K562 (cell line): Measurements from ENCODE around the gene PLPP4. TPM values are rescaled to one million over a fixed set of nuclear protein-coding genes. Genes with fewer than 3 reads are reported as not detected.

ENCODE experiments used
- BRD4 ChIP-seq: fragments of 200-600 bp; sonication (generic); IDR thresholded peaks from 2 replicates; pipeline ENCODE4 v1.6.1; 2017; ENCODE audit warnings: inconsistent platforms
- CBX8 ChIP-seq: fragments of 200-600 bp; sonication (generic); IDR thresholded peaks from 2 replicates; pipeline ENCODE4 v1.6.1; 2012; ENCODE audit warnings: borderline replicate concordance, mixed run types, low read depth, mild to moderate bottlenecking, moderate library complexity, mixed read lengths, low read length, control low read depth, inconsistent platforms; ENCODE audit not compliant: poor library complexity, severe bottlenecking; ENCODE audit errors: extremely low read depth
- CREM ChIP-seq: IDR thresholded peaks from 2 replicates; pipeline ENCODE4 v1.6.1; 2014; ENCODE audit warnings: antibody characterized with exemption, low read depth
- DIDO1 ChIP-seq: fragments of 450-650 bp; IDR thresholded peaks from 2 replicates; pipeline ENCODE4 v1.6.1; 2016; ENCODE audit warnings: low read depth, missing biosample characterization, missing genetic modification characterization
- DNMT1 ChIP-seq: fragments of 450-650 bp; IDR thresholded peaks from 2 replicates; pipeline ENCODE4 v1.6.1; 2016; ENCODE audit warnings: antibody characterized with exemption, mild to moderate bottlenecking
- HDAC3 ChIP-seq: fragments of 450-650 bp; IDR thresholded peaks from 2 replicates; pipeline ENCODE4 v1.6.1; 2018; ENCODE audit warnings: borderline replicate concordance, mild to moderate bottlenecking, moderate library complexity; ENCODE audit not compliant: partially characterized antibody
- HMG20B ChIP-seq: fragments of 250-450 bp; sonication (Bioruptor Pico); IDR thresholded peaks from 2 replicates; pipeline ENCODE4 v1.5.0; 2021; ENCODE audit warnings: mild to moderate bottlenecking
- RAD21 ChIP-seq, 2 experiments: fragments of 250-450 bp in 1 of 2; fragments of 450-650 bp in 1 of 2; sonication (Bioruptor Pico) in 1 of 2; formaldehyde crosslinking in 1 of 2; IDR thresholded peaks in 1 of 2; conservative IDR thresholded peaks in 1 of 2; 2 replicates each; pipeline versions ENCODE4 v1.4.0 to v1.8.0; 2020 to 2022; ENCODE audit warnings: mild to moderate bottlenecking in 2 of 2, moderate library complexity in 1 of 2
- TEAD1 ChIP-seq, 2 experiments: fragments of 450-650 bp in 1 of 2; sonication (generic) in 1 of 2; formaldehyde crosslinking; IDR thresholded peaks; 2 replicates each; pipeline versions ENCODE4 v1.4.0 to v1.8.0; 2020 to 2022; ENCODE audit warnings: mild to moderate bottlenecking in 2 of 2, missing genetic modification reagents in 1 of 2
- TEAD4 ChIP-seq, 2 experiments: sonication (generic) in 1 of 2; formaldehyde crosslinking in 1 of 2; IDR thresholded peaks; 2 replicates each; pipeline versions ENCODE4 v1.6.1 to v1.8.0; 2012 to 2022; ENCODE audit warnings: borderline replicate concordance in 1 of 2, inconsistent platforms in 1 of 2, low read length in 1 of 2, mild to moderate bottlenecking in 1 of 2, missing genetic modification reagents in 1 of 2
- WHSC1 ChIP-seq: IDR thresholded peaks from one replicate; pipeline ENCODE4 v1.6.1; 2012; ENCODE audit warnings: low read length, control low read depth, inconsistent platforms
- ZBED1 ChIP-seq: IDR thresholded peaks from 2 replicates; pipeline ENCODE4 v1.6.1; 2014
- polyA plus RNA-seq, 8 experiments: library from polyadenylated mRNA; depleted of rRNA in 4 of 8; stranded (reverse) in 5 of 8; unstranded in 3 of 8; fragments of >200 nt; fragmentation: Nextera tagmentation in 2 of 8; fragmentation: Illumina TruSeq in 1 of 8; extraction: Ambion mirVana in 2 of 8; extraction: Trizol in 1 of 8; gene quantifications; 2 replicates each; pipeline versions ENCODE4 v1.2.1 to v1.2.3, GENCODE V29; 2011 to 2014; ENCODE audit warnings: inconsistent platforms in 1 of 8, missing spikeins in 1 of 8
- total RNA-seq, 7 experiments: library from RNA; depleted of rRNA in 6 of 7; stranded (reverse); fragments of >200 nt in 6 of 7; fragmentation: Illumina TruSeq in 2 of 7; extraction: Trizol in 2 of 7; gene quantifications; 2 replicates each; pipeline versions ENCODE4 v1.2.1 to v1.2.3, GENCODE V29; 2011 to 2021; ENCODE audit warnings: low replicate concordance in 1 of 7
- TF ChIP-seq, protein P1 (sequence below): fragments of 150-350 bp; IDR thresholded peaks from 2 replicates; pipeline ENCODE4 v1.6.1; 2014; ENCODE audit warnings: low read depth, mild to moderate bottlenecking, low read length, borderline replicate concordance
- TF ChIP-seq, protein P2 (sequence below): fragments of 450-650 bp; IDR thresholded peaks from one replicate; pipeline ENCODE4 v1.6.1; 2018; ENCODE audit warnings: mild to moderate bottlenecking, moderate library complexity; ENCODE audit not compliant: partially characterized antibody
- TF ChIP-seq, protein P3 (sequence below): sonication (generic); formaldehyde crosslinking; IDR thresholded peaks from 2 replicates; pipeline ENCODE4 v1.8.0; 2022; ENCODE audit warnings: missing genetic modification reagents, mild to moderate bottlenecking, moderate library complexity, borderline replicate concordance

Gene PLPP4
- total and polyA plus RNA-seq, 9 of the 15 experiments (the other 6 are each of a cell fraction or from before 2014, with no cell fraction given): 0.08 TPM; not detected in 8

DNA sequence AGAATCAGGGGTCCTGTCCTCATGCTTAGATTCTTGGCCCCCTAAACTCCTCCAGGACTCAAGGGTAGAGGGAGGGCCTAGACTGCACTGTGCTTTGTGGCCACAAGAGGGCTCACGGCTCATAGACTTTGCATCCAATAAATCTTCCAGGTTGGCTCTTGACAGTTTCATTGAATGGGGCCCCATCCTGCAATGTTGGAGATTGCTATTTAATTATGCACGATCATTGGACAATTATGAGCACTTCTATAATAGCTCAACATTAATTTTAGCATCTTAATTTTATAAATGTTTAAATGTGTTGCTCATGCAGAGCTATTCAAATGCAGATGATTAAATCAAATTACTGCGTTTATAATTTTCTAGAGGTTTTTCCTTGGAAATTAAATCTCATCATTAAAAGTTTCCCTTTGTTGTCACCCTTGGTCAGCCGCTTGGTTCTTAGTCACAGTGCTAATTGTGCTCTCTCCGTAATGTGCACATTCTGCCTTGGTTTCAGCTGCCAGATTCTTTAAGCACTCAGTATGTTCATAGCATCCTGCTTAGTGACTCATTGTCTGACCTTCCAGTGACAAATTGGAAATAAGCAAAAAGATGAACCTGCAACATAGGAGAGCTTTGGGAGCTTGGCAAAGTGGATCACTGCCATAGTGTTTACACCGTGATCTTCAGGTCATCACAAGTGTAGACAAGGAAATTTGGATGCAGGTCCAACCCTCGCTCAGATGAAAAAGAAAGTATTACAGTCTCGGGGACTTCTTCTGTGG, 33.4 kb upstream of the PLPP4 start (continued):
- TF ChIP-seq HMG20B (CRISPR knock-in tag): no peak
- no peak for TF ChIP-seq TEAD1 (CRISPR knock-in tag; IDR thresholded peaks at IDR 0.05)
- no peak for TF ChIP-seq TEAD4 (IDR thresholded peaks at IDR 0.05; ENCODE audit: low read length)
- no peak for TF ChIP-seq TEAD4 (CRISPR knock-in tag; IDR thresholded peaks at IDR 0.05; ENCODE audit: borderline replicate concordance)
- TF ChIP-seq, protein P1, sequence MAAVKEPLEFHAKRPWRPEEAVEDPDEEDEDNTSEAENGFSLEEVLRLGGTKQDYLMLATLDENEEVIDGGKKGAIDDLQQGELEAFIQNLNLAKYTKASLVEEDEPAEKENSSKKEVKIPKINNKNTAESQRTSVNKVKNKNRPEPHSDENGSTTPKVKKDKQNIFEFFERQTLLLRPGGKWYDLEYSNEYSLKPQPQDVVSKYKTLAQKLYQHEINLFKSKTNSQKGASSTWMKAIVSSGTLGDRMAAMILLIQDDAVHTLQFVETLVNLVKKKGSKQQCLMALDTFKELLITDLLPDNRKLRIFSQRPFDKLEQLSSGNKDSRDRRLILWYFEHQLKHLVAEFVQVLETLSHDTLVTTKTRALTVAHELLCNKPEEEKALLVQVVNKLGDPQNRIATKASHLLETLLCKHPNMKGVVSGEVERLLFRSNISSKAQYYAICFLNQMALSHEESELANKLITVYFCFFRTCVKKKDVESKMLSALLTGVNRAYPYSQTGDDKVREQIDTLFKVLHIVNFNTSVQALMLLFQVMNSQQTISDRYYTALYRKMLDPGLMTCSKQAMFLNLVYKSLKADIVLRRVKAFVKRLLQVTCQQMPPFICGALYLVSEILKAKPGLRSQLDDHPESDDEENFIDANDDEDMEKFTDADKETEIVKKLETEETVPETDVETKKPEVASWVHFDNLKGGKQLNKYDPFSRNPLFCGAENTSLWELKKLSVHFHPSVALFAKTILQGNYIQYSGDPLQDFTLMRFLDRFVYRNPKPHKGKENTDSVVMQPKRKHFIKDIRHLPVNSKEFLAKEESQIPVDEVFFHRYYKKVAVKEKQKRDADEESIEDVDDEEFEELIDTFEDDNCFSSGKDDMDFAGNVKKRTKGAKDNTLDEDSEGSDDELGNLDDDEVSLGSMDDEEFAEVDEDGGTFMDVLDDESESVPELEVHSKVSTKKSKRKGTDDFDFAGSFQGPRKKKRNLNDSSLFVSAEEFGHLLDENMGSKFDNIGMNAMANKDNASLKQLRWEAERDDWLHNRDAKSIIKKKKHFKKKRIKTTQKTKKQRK: no peak
- TF ChIP-seq DIDO1 (tag): no peak
- TF ChIP-seq HDAC3: no peak
- TF ChIP-seq RAD21 (CRISPR knock-in tag; conservative IDR thresholded peaks at IDR 0.05 in 1 of 2, IDR thresholded peaks at IDR 0.05 in 1 of 2): peak; percentile 39 to 69
- TF ChIP-seq WHSC1: no peak
- TF ChIP-seq CBX8: no peak
- TF ChIP-seq, protein P2, sequence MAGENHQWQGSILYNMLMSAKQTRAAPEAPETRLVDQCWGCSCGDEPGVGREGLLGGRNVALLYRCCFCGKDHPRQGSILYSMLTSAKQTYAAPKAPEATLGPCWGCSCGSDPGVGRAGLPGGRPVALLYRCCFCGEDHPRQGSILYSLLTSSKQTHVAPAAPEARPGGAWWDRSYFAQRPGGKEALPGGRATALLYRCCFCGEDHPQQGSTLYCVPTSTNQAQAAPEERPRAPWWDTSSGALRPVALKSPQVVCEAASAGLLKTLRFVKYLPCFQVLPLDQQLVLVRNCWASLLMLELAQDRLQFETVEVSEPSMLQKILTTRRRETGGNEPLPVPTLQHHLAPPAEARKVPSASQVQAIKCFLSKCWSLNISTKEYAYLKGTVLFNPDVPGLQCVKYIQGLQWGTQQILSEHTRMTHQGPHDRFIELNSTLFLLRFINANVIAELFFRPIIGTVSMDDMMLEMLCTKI: no peak
- TF ChIP-seq, protein P3, sequence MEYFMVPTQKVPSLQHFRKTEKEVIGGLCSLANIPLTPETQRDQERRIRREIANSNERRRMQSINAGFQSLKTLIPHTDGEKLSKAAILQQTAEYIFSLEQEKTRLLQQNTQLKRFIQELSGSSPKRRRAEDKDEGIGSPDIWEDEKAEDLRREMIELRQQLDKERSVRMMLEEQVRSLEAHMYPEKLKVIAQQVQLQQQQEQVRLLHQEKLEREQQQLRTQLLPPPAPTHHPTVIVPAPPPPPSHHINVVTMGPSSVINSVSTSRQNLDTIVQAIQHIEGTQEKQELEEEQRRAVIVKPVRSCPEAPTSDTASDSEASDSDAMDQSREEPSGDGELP (CRISPR knock-in tag): no peak
- no peak for TF ChIP-seq CREM
- TF ChIP-seq ZBED1: no peak
- no peak for TF ChIP-seq BRD4
- no peak for TF ChIP-seq DNMT1
